Central memory CD4-positive, alpha-beta T cell (primary cell): ENCODE measurements around the gene ATXN7L1.

Experiments used
- DNase-seq: peaks from one replicate; pipeline ENCODE4 v3.0.0; 2022

The ATXN7L1 gene

GRCh38 chr7:105693576-105693975 is 182.8 kb downstream of the ATXN7L1 start:
- DNase-seq, result no peak

DNA sequence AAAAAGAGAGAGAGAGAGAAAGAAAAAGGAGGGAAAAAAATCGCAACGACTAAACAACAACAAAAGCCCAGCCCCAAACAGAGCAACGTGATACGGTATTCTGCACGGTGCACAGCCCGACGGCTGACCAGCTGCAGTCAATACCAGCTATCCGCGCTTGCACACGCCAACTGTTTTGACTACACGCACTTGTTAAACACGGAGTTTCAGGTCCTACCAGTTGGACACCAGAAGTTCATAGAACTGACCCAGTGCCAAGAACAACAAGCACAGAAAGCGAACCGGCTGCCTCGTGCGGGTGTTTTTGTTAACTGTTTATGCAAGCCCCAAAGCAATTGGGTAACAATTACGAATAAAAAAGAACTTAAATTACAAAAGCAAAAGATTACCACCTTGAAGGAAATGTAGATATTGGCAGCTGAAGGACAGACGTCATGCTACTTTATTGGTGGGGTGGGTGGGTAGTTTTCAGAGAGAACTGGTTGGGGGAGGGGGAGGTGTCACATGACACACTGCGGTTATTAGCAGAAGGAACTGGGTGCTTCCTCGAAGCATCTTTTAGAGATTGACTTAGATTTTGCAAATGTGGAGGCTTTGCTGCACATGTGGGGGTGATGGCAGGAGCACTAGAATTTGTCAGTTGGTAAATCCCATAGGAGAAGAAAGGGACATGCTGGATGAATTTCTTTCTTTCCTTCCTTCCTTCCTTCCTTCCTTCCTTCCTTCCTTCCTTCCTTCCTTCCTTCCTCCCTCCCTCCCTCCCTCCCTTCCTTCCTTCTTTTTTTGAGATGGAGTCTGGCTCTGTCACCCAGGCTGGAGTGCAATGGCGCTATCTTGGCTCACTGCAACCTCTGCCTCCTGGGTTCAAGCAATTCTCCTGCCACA is 184.5 kb downstream of the ATXN7L1 start:
- peak; percentile 90 for DNase-seq

DNA sequence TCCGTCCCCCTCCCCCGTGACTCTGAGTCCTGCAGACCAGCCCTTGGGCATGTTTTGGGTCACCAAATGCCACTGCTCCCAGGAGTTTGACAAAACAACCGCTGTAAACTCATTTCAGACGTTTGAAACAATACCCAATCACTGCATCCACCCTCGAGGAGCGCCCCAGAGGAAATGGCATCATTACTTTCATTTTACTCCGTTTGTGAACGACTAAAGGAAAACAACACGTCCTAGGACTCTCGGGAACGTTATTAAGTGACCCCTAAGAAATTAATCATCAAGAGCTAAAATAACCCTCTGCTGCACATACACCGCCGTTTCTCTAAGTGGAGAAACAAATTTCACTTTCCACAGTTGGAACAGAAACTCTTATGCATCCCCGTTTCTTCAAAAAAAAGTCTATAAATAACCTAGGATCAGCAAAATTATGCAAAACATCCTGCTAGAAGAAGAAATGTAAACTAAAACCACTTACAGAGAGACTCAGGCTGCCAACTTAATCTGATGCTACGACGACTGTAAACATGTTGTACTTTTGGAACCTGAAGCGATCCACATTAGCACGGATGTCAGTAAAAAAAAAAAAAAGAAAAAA is 185.2 kb downstream of the ATXN7L1 start:
- DNase-seq, result peak; percentile 68

- no peak for DNase-seq
These were observed 186.0 kb downstream of the ATXN7L1 start for GRCh38 chr7:105690325-105690945.

GRCh38 chr7:105689067-105689819 is 187.2 kb downstream of the ATXN7L1 start:
- no peak for DNase-seq

GRCh38 chr7:105688617-105689016 is 187.8 kb downstream of the ATXN7L1 start:
- no peak for DNase-seq

DNA sequence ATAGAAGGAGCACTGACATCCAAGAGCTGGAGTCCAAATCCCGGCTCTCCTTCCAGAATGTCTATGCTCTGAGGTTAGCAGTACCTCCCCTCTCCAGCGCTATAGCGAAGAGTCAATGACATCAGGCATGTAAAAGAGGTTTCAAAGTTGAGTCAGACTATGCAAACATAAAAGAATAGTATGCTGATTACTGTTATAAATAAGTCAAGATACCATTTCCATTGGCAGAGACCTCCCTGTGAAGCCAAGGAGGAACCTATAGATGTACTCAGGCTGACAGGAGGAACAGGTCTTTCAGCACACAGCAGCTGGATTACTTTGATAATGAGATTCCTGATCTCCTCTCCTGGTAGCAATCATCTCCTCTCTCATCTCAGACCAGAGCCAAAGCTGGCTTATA is 191.2 kb downstream of the ATXN7L1 start:
- no peak for DNase-seq

DNA sequence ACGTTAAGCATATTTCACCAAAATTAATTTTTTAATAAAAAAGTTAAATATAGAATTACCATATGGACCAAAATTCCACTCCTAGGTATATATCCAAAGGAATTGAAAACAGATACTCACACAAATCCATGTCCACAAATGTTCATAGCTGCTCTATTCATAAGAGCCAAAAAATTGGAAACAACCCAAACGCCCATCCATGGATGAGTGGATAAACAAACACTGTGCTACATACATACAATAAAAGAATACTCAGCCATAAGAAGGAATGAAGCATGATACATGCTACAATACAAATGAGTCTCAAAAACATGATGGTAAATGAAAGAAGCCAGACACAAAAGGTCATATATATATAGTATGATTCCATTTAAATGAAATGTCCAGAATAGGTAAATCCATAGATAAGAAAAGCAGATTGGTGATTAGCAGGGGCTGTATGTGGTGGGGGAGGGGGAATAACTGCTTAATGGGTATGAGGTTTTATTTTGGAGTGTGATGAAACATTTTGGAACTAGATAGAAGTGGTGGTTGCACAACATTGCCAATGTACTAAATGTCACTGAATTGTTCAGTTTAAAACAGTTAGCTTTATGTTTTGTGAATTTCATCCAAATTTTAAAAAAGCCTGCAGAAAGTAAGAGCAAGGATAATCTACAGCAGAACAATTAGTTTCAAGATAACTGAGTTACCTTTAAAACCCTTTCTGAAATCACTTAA is 193.9 kb downstream of the ATXN7L1 start:
- no peak for DNase-seq

DNA sequence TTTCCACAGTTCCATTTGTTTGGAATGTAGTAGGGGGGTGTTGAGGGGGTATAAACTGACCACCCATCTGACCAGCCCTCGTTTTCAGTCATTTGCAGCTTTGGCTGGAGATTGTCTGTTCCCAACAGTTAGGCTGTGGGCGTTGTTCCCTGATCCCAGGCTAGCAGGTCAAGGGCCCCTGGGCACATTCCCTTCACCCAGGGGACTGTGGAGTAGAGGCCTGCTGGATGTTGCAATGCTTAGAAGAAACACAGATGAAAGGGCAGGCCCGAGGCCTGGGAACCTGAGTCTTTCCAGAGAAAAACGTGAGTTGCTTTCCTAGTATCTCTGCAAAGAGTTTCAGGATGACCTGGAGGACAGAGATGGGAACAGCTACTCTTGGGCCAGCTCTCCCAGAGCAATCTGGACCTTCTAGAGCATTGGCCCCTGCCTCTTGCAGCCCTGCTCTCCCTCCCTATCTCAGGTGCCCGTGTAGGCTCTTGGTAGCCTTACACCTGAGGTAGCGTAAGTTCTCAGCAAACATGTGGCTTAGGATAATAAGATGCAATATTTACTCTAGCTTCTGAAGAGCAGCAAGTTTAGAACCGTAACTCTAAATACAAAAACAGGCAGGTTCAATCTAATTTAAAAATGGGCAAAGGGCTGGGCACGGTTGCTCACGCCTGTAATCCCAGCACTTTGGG is 195.8 kb downstream of the ATXN7L1 start:
- DNase-seq, result no peak

DNA sequence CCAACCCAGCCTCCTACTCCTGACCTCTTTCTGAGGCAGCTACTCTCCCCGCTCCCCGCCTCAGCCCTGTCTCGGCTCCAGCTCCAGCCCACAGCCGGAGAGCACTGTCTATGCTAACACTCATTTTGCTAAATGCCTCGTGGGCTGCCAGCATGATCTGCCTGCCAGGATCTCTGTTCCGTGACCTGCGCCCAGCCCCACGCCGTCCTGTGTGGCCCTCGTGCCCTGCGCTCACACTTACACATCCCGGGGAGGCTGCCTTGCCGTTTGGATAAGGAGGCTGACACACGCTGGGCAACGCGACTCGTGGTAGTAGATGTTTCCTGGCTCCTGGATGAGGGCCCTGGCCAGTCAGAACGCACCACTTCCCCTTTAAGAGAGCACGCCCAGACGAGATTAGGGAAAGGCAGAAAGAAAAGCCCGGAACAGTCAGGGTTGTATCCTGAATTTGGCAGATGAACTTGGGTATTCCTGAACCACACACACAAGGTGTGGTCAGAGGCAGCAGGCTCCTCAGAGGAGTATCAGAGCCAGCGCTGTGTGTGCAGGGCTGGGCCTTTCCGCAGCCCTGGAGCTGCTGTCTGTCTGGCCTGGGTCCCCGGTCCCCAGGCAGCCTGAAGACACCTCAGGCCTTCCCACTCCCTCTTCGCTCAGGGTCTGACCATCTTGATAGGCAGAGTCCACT is 197.4 kb downstream of the ATXN7L1 start:
- no peak for DNase-seq

DNA sequence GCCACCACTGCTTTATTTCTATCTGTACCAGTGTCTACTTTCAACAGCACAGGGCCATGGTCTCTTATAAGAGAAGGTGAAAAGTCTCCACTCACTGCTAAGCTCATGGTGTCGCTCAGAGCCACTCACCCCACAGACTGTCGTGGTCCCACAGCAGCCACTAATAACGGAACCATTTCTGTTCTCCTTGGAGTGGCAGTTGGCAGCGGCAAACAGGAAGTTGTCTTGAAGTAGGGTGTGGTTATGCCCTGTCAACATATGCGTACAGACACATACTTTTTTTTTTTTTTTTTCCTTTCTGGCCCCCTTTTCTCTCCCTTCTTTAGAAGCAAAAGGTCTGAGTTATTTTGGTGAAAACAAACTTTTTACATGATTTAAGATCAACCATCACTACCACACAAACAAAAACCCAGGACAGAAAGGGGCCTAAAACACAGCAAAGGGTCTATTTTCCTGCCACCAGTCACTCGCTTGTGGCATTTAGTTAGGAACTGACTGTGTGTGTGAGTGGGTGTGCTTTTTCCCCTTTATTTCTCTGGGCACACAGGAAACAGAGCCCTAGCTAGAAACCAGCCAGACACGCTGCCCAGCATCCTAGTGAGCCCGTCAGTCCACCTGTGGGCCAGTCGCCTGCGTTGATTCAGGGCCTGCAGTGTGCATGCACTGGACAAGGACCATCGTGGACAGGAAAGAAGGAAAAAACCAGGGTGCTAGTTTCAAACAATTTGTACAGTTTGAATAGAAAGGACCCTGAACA is 198.4 kb downstream of the ATXN7L1 start:
- peak; percentile 77 for DNase-seq

- DNase-seq, result no peak
These were observed 199.0 kb downstream of the ATXN7L1 start for GRCh38 chr7:105677410-105677730.

DNA sequence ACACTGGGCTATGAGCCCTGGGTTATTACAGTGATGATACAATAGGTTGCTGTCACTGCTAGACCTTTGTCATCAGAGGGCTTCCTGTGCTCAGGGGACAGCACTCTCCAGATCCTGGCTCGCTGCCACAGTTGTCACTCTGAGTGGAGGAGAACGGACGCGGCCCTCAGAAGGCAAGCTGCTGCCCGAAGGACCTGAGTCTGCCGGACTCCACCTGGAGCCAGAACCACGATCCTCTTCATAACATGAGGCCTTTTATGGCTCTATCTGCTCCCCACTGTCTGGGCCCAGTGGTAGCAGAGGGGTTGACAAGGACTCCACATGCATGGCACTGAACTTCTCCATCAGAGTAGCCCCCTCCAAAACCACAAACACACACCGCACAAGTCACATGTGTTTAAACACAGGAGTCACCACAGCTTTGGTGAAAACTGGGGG is 200.4 kb downstream of the ATXN7L1 start:
- peak; percentile 59 for DNase-seq

DNA sequence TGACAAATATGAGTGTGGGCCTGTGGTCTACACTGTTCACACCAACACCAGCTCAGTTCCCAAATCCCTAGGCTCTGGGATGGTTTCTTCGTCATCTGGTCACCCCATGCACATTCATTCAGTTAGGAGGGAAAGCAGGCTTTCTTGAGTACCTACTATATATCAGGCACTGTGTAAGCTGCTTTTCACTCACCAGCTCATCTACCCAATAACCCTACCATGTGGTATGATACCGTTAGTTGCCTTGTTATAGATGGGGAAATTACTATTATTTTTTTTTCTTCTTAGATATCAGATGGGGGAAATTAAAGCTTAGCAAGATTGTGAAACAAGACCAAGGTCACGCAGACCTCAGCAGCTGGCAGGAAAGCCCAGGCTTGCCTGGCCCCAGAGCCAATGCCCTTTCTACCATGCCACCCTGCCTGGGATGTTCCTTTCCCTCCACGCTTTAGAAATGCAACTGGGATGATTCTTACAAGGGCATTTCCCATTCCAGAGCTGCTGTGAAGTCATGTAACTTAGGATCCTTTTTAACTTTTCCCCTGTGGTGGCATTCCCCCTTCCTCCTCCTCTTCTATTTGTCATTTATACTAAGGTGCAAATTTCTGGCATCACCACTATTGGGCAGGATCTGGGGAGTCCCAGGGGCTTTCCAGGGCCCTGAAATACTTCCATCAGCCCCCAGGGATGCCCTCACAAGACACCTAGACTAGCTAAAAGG is 202.0 kb downstream of the ATXN7L1 start:
- no peak for DNase-seq

GRCh38 chr7:105673367-105674084 is 202.9 kb downstream of the ATXN7L1 start:
- no peak for DNase-seq

GRCh38 chr7:105672801-105673200 is 203.6 kb downstream of the ATXN7L1 start:
- no peak for DNase-seq

GRCh38 chr7:105666324-105666723 is 210.1 kb downstream of the ATXN7L1 start:
- DNase-seq, result no peak

DNA sequence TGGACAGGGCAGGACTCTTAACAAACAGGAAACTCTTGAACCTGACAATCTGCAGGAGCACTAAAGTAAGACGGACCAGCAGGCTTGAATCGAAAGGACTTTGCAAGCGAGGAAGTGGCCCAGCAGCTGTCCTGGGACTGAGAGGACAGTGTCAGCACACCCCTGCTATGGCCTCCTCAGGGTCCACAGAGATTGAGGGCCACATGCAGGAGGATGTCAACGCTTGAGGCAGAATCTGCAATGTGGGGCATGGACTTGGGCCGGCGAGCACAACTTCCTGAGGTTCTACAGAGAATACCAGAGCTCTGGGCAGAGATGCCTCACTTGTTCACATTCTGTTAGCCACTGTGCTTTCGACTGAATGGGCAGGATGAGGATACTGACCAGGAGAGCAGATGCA is 210.7 kb downstream of the ATXN7L1 start:
- DNase-seq, result no peak
